ENCODE measurements around the gene OOSP1. TPM values are rescaled to one million over a fixed set of nuclear protein-coding genes. Genes with fewer than 3 reads are reported as not detected.
A peak's percentile ranks its signal among the peaks of the same experiment; 100 is the strongest.

Gene OOSP1
- total and polyA plus RNA-seq, 2 donors (not counting 3 experiments of a cell fraction or from before 2014, with no cell fraction given): 0.11 TPM; not detected in 1

GRCh38 chr11:59899532-59899931, 38.7 kb upstream of the OOSP1 start:
- Histone ChIP-seq H3K4me3 (replicated peaks in 1 of 3; ENCODE audit: insufficient read depth in 1 of 3, low read depth in 1 of 3, low read length in 3 of 3) (no peak overlapping the region), H3K4me1 (ENCODE audit: control insufficient read depth, extremely low read depth, insufficient read depth, low read length) (peaks cover 15% of the 10 kb centered on the region), H3K79me2 (ENCODE audit: control insufficient read depth, insufficient read depth, low read length) (no peaks in the 10 kb centered on the region), H3K27me3 (ENCODE audit: control insufficient read depth in 2 of 2, insufficient read depth in 2 of 2, low read length in 2 of 2) (peaks cover 0 to under 1% of the 10 kb centered on the region in 2 experiments), H3K4me2 (ENCODE audit: insufficient read depth, low read length) (no peak overlapping the region), H3K27ac (ENCODE audit: insufficient read depth, low read depth, low read length) (peak overlapping the region; percentile 95), H3K9me1 (replicated peaks; ENCODE audit: control insufficient read depth, extremely low read depth, insufficient read depth, low read length) (no peaks in the 10 kb centered on the region), H3K9me3 (replicated peaks; ENCODE audit: control insufficient read depth, insufficient read depth, low read length) (no peaks in the 10 kb centered on the region), H3K36me3 (ENCODE audit: control insufficient read depth in 2 of 2, extremely low read depth in 1 of 2, insufficient read depth in 2 of 2, low read length in 2 of 2) (no peaks in the 10 kb centered on the region), H3K9ac (replicated peaks; ENCODE audit: extremely low read depth, insufficient read depth, low read length) (no peak overlapping the region), H2AFZ (ENCODE audit: low read depth, low read length) (peak overlapping the region; percentile 62), H4K20me1 (replicated peaks; ENCODE audit: control insufficient read depth, extremely low read depth, insufficient read depth, low read length) (no peaks in the 10 kb centered on the region)
- FAIRE-seq: no peak
- dilution Hi-C loops (cut with MboI; ENCODE audit: extremely low pct_ligation_motif_present, low sequenced_read_pairs): no loop called here
- no TSS peak for BruUV-seq (replicated peaks)
- DNase-seq (ENCODE audit: low read depth, low spot score): peak; percentile 55
- no peak for TF ChIP-seq CTCF (IDR thresholded peaks at IDR 0.05; ENCODE audit: extremely low read depth in 1 of 2, insufficient read depth in 1 of 2, low read depth in 1 of 2, low read length in 2 of 2)
- TF ChIP-seq FOS (IDR thresholded peaks at IDR 0.05; ENCODE audit: borderline replicate concordance, insufficient read depth, low read length): no peak
- TF ChIP-seq EZH2 (IDR thresholded peaks at IDR 0.05; ENCODE audit: borderline replicate concordance, low read depth, low read length, severe bottlenecking): no peak
- TF ChIP-seq GATA2 (IDR thresholded peaks at IDR 0.05; ENCODE audit: insufficient read depth, insufficient read length, low read depth, low read length): no peak
- TF ChIP-seq MAX (IDR thresholded peaks at IDR 0.05; ENCODE audit: insufficient read depth, insufficient read length): no peak
- no peak for TF ChIP-seq MYC (IDR thresholded peaks at IDR 0.05; ENCODE audit: low read depth, low read length)
- no peak for TF ChIP-seq POLR2A (IDR thresholded peaks at IDR 0.05; ENCODE audit: low read depth, low read length)
- no peak for TF ChIP-seq POLR2AphosphoS5 (IDR thresholded peaks at IDR 0.05; ENCODE audit: insufficient read depth, low read depth, low read length)
- TF ChIP-seq JUN (IDR thresholded peaks at IDR 0.05; ENCODE audit: borderline replicate concordance, insufficient read depth, insufficient read length, low read depth): no peak
- CTCF ChIA-PET: no interaction called here
- POLR2A ChIA-PET: no interaction called here
- intact Hi-C loops (cut with micrococcal nuclease): no loop called here

Measured in endothelial cell of umbilical vein (primary cell).